B cell (primary cell): ENCODE data around the gene FEZF1. TPM values are rescaled to one million over a fixed set of nuclear protein-coding genes. Genes with fewer than 3 reads are reported as not detected.

Experiments used
- ATAC-seq: fragments of 200-7000 bp; cut with Tn5 transposase; one replicate; pipeline ENCODE4 v1.10.0; 2021; ENCODE audit warnings: low read depth, mild to moderate bottlenecking, moderate number of reproducible peaks, moderate library complexity
- CTCF ChIA-PET: fragments of 350-600 bp; sonication (Branson Sonifier 250); formaldehyde crosslinking; loops from one replicate; lab custom pipeline; 2021; ENCODE audit warnings: antibody characterized with exemption, inconsistent platforms; lab: Charles Lee
- POLR2A ChIA-PET: fragments of 350-600 bp; sonication (Branson Sonifier 250); formaldehyde crosslinking; loops from one replicate; lab custom pipeline; 2021; ENCODE audit warnings: antibody characterized with exemption; lab: Charles Lee
- DNase-seq: peaks from one replicate; pipeline ENCODE4 v3.0.0; 2013
- H2AFZ ChIP-seq: 2 replicates; pipeline ENCODE4 v1.6.1; 2012; ENCODE audit warnings: mild to moderate bottlenecking, low read depth, low read length; ENCODE audit not compliant: insufficient read depth, poor library complexity, severe bottlenecking
- H3K27ac ChIP-seq, 2 donors: 1 replicate in 1 of 2; 2 replicates in 1 of 2; pipeline ENCODE4 v1.5.1; 2012 to 2013; ENCODE audit warnings: low read length in 2 of 2, mild to moderate bottlenecking in 2 of 2, moderate library complexity in 1 of 2
- H3K27me3 ChIP-seq, 4 experiments: fragments of 200-600 bp in 1 of 4; sonication (generic) in 1 of 4; replicated peaks in 1 of 4; 1 replicate in 2 of 4; 2 replicates in 2 of 4; pipeline versions ENCODE4 v1.6.1 to v1.7.0; 2013 to 2016; ENCODE audit warnings: low read length in 3 of 4, mild to moderate bottlenecking in 2 of 4, mixed read lengths in 1 of 4, moderate library complexity in 1 of 4; ENCODE audit not compliant: insufficient read depth in 4 of 4, control insufficient read depth in 3 of 4; ENCODE audit errors: control extremely low read depth in 1 of 4
- H3K36me3 ChIP-seq, 2 experiments: replicated peaks in 1 of 2; 1 replicate in 1 of 2; 2 replicates in 1 of 2; pipeline versions ENCODE4 v1.6.1 to v1.7.1; 2013; ENCODE audit warnings: low read length in 1 of 2; ENCODE audit not compliant: insufficient read depth in 2 of 2, control insufficient read depth in 1 of 2; ENCODE audit errors: control extremely low read depth in 1 of 2, extremely low read depth in 1 of 2
- H3K4me1 ChIP-seq, 2 donors: fragments of 200-600 bp in 1 of 2; sonication (generic) in 1 of 2; 1 replicate in 1 of 2; 2 replicates in 1 of 2; pipeline versions ENCODE4 v1.5.1 to v1.6.1; 2013 to 2017; ENCODE audit warnings: low read length in 2 of 2; ENCODE audit not compliant: control insufficient read depth in 2 of 2, insufficient read depth in 2 of 2
- H3K4me2 ChIP-seq: replicated peaks from 2 replicates; pipeline ENCODE3; 2012; ENCODE audit warnings: mild to moderate bottlenecking, low read depth, low read length; ENCODE audit not compliant: poor library complexity, severe bottlenecking
- H3K4me3 ChIP-seq, 5 experiments: fragments of 200-600 bp in 1 of 5; sonication (generic) in 1 of 5; 1 replicate in 3 of 5; 2 replicates in 2 of 5; pipeline versions ENCODE4 v1.5.1 to v1.7.0; 2011 to 2016; ENCODE audit warnings: low read length in 4 of 5, mild to moderate bottlenecking in 4 of 5, low read depth in 2 of 5, control low read depth in 1 of 5, moderate library complexity in 1 of 5; ENCODE audit not compliant: insufficient read depth in 1 of 5; ENCODE audit errors: control extremely low read depth in 1 of 5, extremely low read depth in 1 of 5
- H3K79me2 ChIP-seq: fragments of 200-600 bp; sonication (generic); one replicate; pipeline ENCODE4 v1.6.0; 2016; ENCODE audit warnings: low read length; ENCODE audit not compliant: control insufficient read depth, insufficient read depth
- H3K9ac ChIP-seq: fragments of 200-600 bp; sonication (generic); 2 replicates; pipeline ENCODE4 v1.6.1; 2017; ENCODE audit warnings: mild to moderate bottlenecking, low read length, moderate library complexity
- H3K9me3 ChIP-seq, 3 donors: one replicate each; pipeline versions ENCODE4 v1.6.1 to v1.7.1; 2013; ENCODE audit warnings: low read length in 2 of 3; ENCODE audit not compliant: control insufficient read depth in 2 of 3, insufficient read depth in 1 of 3; ENCODE audit errors: control extremely low read depth in 1 of 3
- H4K20me1 ChIP-seq: 2 replicates; pipeline ENCODE4 v1.6.0; 2012; ENCODE audit warnings: mild to moderate bottlenecking, low read length; ENCODE audit not compliant: insufficient read depth, control insufficient read depth, poor library complexity, severe bottlenecking
- H3K27ac Mint-ChIP-seq: one replicate; pipeline ENCODE4 v1.8.0; 2021; ENCODE audit warnings: mixed read lengths
- H3K27me3 Mint-ChIP-seq: one replicate; pipeline ENCODE4 v1.8.0; 2021; ENCODE audit warnings: mixed read lengths
- H3K4me1 Mint-ChIP-seq: one replicate; pipeline ENCODE4 v1.8.0; 2021; ENCODE audit warnings: mixed read lengths
- H3K4me3 Mint-ChIP-seq: one replicate; pipeline ENCODE4 v1.8.0; 2021; ENCODE audit warnings: mixed read lengths
- H3K9me3 Mint-ChIP-seq: one replicate; pipeline ENCODE4 v1.8.0; 2022; ENCODE audit warnings: mixed read lengths; ENCODE audit not compliant: insufficient read depth
- CTCF ChIP-seq: fragments of 200-600 bp; IDR thresholded peaks from one replicate; pipeline ENCODE4 v1.8.0; 2022; ENCODE audit warnings: antibody characterized with exemption, mild to moderate bottlenecking
- EZH2 ChIP-seq: IDR thresholded peaks from 2 replicates; pipeline ENCODE4 v1.6.1; 2012; ENCODE audit warnings: borderline replicate concordance, low read depth, mild to moderate bottlenecking, moderate library complexity, low read length; ENCODE audit not compliant: insufficient read depth, poor library complexity, severe bottlenecking
- whole genome bisulfite sequencing: methylation state at CpG from one replicate; pipeline ENCODE4 v1.1.5; 2013; ENCODE audit warnings: missing lambda C conversion rate; ENCODE audit not compliant: insufficient coverage; 5-methylcytosine and 5-hydroxymethylcytosine counted together
- intact Hi-C: fragments of 100-400 bp; cut with micrococcal nuclease; formaldehyde crosslinking; loops from one replicate; pipeline ENCODE4 v1.10.0; 2022
- polyA plus RNA-seq: library from polyadenylated mRNA; depleted of rRNA; stranded (reverse); fragments of >200 nt; gene quantifications from 2 replicates; pipeline ENCODE4 v1.2.3, GENCODE V29; 2012
- total RNA-seq, 2 donors: library from RNA; stranded (reverse); fragments of 120-200 nt in 1 of 2; gene quantifications; 1 replicate in 1 of 2; 2 replicates in 1 of 2; pipeline versions ENCODE4 v1.2.3 to v1.2.4, GENCODE V29; 2013 to 2022

Gene FEZF1
- total and polyA plus RNA-seq, 2 donors (not counting 1 experiment from before 2014, with no cell fraction given): not detected

GRCh38 chr7:122268101-122268500 lies 36.4 kb downstream of the FEZF1 start:
- intact Hi-C loops: no loop called here
- Histone ChIP-seq H3K27me3 (no peaks in the 10 kb centered on the region), H3K9ac (no peak overlapping the region), H3K4me2 (no peak overlapping the region), H3K4me1 (no peaks in the 10 kb centered on the region), H3K36me3 (no peaks in the 10 kb centered on the region), H3K27ac (no peak overlapping the region), H3K9me3 (no peaks in the 10 kb centered on the region), H3K4me3 (no peak overlapping the region), H4K20me1 (no peaks in the 10 kb centered on the region), H2AFZ (no peak overlapping the region), H3K79me2 (no peaks in the 10 kb centered on the region)
- Mint-ChIP-seq H3K27ac (no peak overlapping the region), H3K4me3 (no peak overlapping the region), H3K4me1 (no peaks in the 10 kb centered on the region), H3K27me3 (no peaks in the 10 kb centered on the region), H3K9me3 (no peaks in the 10 kb centered on the region)
- DNase-seq (no peak), ATAC-seq (no peak)
- no CpG with 5 or more reads among the region's 3 CpGs for WGBS
- TF ChIP-seq EZH2 (no peak), CTCF (no peak)
- POLR2A ChIA-PET: no interaction called here
- CTCF ChIA-PET: no interaction called here

GRCh38 chr7:122262246-122262645 lies 42.3 kb downstream of the FEZF1 start:
- Histone ChIP-seq H3K9me3 (no peaks in the 10 kb centered on the region), H3K9ac (no peak overlapping the region), H2AFZ (no peak overlapping the region), H3K4me2 (no peak overlapping the region), H3K4me1 (no peaks in the 10 kb centered on the region), H3K27ac (no peak overlapping the region), H3K36me3 (no peaks in the 10 kb centered on the region), H3K27me3 (no peaks in the 10 kb centered on the region), H4K20me1 (no peaks in the 10 kb centered on the region), H3K4me3 (no peak overlapping the region), H3K79me2 (no peaks in the 10 kb centered on the region)
- Mint-ChIP-seq H3K27me3 (no peaks in the 10 kb centered on the region), H3K9me3 (no peaks in the 10 kb centered on the region), H3K27ac (no peak overlapping the region), H3K4me3 (no peak overlapping the region), H3K4me1 (no peaks in the 10 kb centered on the region)
- TF ChIP-seq EZH2 (no peak), CTCF (no peak)
- no peak for DNase-seq
- no peak for ATAC-seq
- intact Hi-C loops: no loop called here
- POLR2A ChIA-PET: no interaction called here
- no CpG with 5 or more reads among the region's 4 CpGs for WGBS
- CTCF ChIA-PET: no interaction called here
